Mesenchymal stem cell (in vitro differentiated cells and primary cell): ENCODE measurements around the gene ARL10.

Experiments used
- DNase-seq: peaks from one replicate; pipeline ENCODE4 v3.0.0-alpha.2; 2013
- H2AFZ ChIP-seq: one replicate; pipeline ENCODE4 v1.6.1; 2013; ENCODE audit warnings: low read depth, mild to moderate bottlenecking, control low read depth, inconsistent platforms, low read length, moderate library complexity
- H2AK5ac ChIP-seq: 2 replicates; pipeline ENCODE4 v1.6.1; 2013; ENCODE audit warnings: low read length, moderate library complexity, mild to moderate bottlenecking, inconsistent platforms; ENCODE audit not compliant: severe bottlenecking
- H2BK120ac ChIP-seq: one replicate; pipeline ENCODE4 v1.6.1; 2013; ENCODE audit warnings: low read depth, mild to moderate bottlenecking, inconsistent platforms, low read length, moderate library complexity
- H2BK12ac ChIP-seq, 2 experiments: one replicate each; pipeline ENCODE4 v1.6.1; 2013; ENCODE audit warnings: inconsistent platforms in 2 of 2, low read length in 2 of 2, mild to moderate bottlenecking in 2 of 2, moderate library complexity in 2 of 2, control low read depth in 1 of 2
- H2BK15ac ChIP-seq: one replicate; pipeline ENCODE4 v1.6.1; 2013; ENCODE audit warnings: mild to moderate bottlenecking, low read depth, inconsistent platforms; ENCODE audit not compliant: poor library complexity, severe bottlenecking
- H2BK5ac ChIP-seq: 2 replicates; pipeline ENCODE4 v1.6.1; 2013; ENCODE audit warnings: low read depth, mild to moderate bottlenecking, low read length, control low read depth, inconsistent platforms; ENCODE audit not compliant: poor library complexity, severe bottlenecking
- H3K14ac ChIP-seq, 2 experiments: one replicate each; pipeline ENCODE4 v1.6.1; 2013; ENCODE audit warnings: inconsistent platforms in 2 of 2, low read length in 2 of 2, control low read depth in 1 of 2, mild to moderate bottlenecking in 1 of 2, moderate library complexity in 1 of 2
- H3K18ac ChIP-seq, 2 experiments: one replicate each; pipeline ENCODE4 v1.6.1; 2013; ENCODE audit warnings: inconsistent platforms in 2 of 2, low read length in 2 of 2, control low read depth in 1 of 2, low read depth in 1 of 2, mild to moderate bottlenecking in 1 of 2
- H3K23ac ChIP-seq, 2 experiments: one replicate each; pipeline ENCODE4 v1.6.1; 2013; ENCODE audit warnings: inconsistent platforms in 2 of 2, low read length in 2 of 2, mild to moderate bottlenecking in 2 of 2, moderate library complexity in 2 of 2, control low read depth in 1 of 2
- H3K27ac ChIP-seq: 2 replicates; pipeline ENCODE4 v1.5.1; 2013; ENCODE audit warnings: mild to moderate bottlenecking, moderate library complexity, low read length, control low read depth, inconsistent platforms; ENCODE audit not compliant: poor library complexity, severe bottlenecking
- H3K27me3 ChIP-seq, 2 experiments: 2 replicates each; pipeline versions ENCODE4 v1.6.1 to v1.7.0; 2013; ENCODE audit warnings: low read length in 2 of 2, mild to moderate bottlenecking in 2 of 2, moderate library complexity in 2 of 2, control low read depth in 1 of 2, inconsistent platforms in 1 of 2; ENCODE audit not compliant: control insufficient read depth in 1 of 2, insufficient read depth in 1 of 2
- H3K36me3 ChIP-seq, 2 experiments: 2 replicates each; pipeline versions ENCODE4 v1.6.1 to v1.7.0; 2013; ENCODE audit warnings: low read length in 2 of 2, control low read depth in 1 of 2, inconsistent platforms in 1 of 2, low read depth in 1 of 2, mild to moderate bottlenecking in 1 of 2; ENCODE audit not compliant: insufficient read depth in 2 of 2, control insufficient read depth in 1 of 2
- H3K4ac ChIP-seq, 2 experiments: one replicate each; pipeline ENCODE4 v1.6.1; 2013; ENCODE audit warnings: inconsistent platforms in 2 of 2, low read length in 2 of 2, mild to moderate bottlenecking in 2 of 2, moderate library complexity in 2 of 2, control low read depth in 1 of 2, low read depth in 1 of 2
- H3K4me1 ChIP-seq: 2 replicates; pipeline ENCODE4 v1.6.1; 2013; ENCODE audit warnings: low read depth, low read length, control low read depth; ENCODE audit not compliant: control insufficient read depth, insufficient read depth
- H3K4me2 ChIP-seq: 2 replicates; pipeline ENCODE4 v1.6.1; 2013; ENCODE audit warnings: low read length, mild to moderate bottlenecking, inconsistent platforms; ENCODE audit not compliant: poor library complexity, severe bottlenecking
- H3K4me3 ChIP-seq, 2 experiments: 2 replicates each; pipeline versions ENCODE4 v1.5.1 to v1.7.0; 2013; ENCODE audit warnings: low read length in 2 of 2, mild to moderate bottlenecking in 2 of 2, control low read depth in 1 of 2, low read depth in 1 of 2; ENCODE audit not compliant: insufficient read depth in 1 of 2
- H3K79me1 ChIP-seq: replicated peaks from 2 replicates; pipeline ENCODE4 v1.6.1; 2013; ENCODE audit warnings: mild to moderate bottlenecking, control low read depth, low read length, inconsistent platforms; ENCODE audit not compliant: poor library complexity, severe bottlenecking
- H3K9ac ChIP-seq: 2 replicates; pipeline ENCODE4 v1.7.0; 2013; ENCODE audit warnings: mild to moderate bottlenecking, low read length, moderate library complexity
- H3K9me3 ChIP-seq: 2 replicates; pipeline ENCODE4 v1.7.0; 2013; ENCODE audit warnings: mild to moderate bottlenecking, low read length; ENCODE audit not compliant: control insufficient read depth
- H4K8ac ChIP-seq: one replicate; pipeline ENCODE4 v1.6.1; 2013; ENCODE audit warnings: inconsistent platforms, mild to moderate bottlenecking, low read length, moderate library complexity
- H4K91ac ChIP-seq: one replicate; pipeline ENCODE4 v1.6.1; 2013; ENCODE audit warnings: mild to moderate bottlenecking, low read length, inconsistent platforms
- WGBS: methylation state at CpG from one replicate; pipeline ENCODE4 v1.1.7; 2013; ENCODE audit warnings: mixed read lengths; 5-methylcytosine and 5-hydroxymethylcytosine counted together
- small RNA-seq: library from polyadenylated mRNA; stranded (forward); fragments of <200 nt; extraction: miRNeasy Mini kit (QIAGEN cat#:217004); gene quantifications from one replicate; pipeline ENCODE3, GENCODE V24; 2013; ENCODE audit warnings: low read depth

ARL10 gene

GRCh38 chr5:176427971-176428370 lies 62.7 kb downstream of the ARL10 start:
- Histone ChIP-seq H2BK120ac (no peak overlapping the region), H3K23ac (no peak overlapping the region), H3K4me3 (no peak overlapping the region), H3K27me3 (peaks cover 0 to 9% of the 10 kb centered on the region in 2 experiments), H3K9me3 (no peaks in the 10 kb centered on the region), H3K36me3 (no peaks in the 10 kb centered on the region), H2BK12ac (no peak overlapping the region), H3K14ac (no peak overlapping the region), H3K4me2 (no peak overlapping the region), H3K4me1 (peaks cover 3% of the 10 kb centered on the region), H2AK5ac (no peak overlapping the region), H3K4ac (no peak overlapping the region), H3K79me1 (no peaks in the 10 kb centered on the region), H4K8ac (no peak overlapping the region), H2AFZ (no peak overlapping the region), H2BK15ac (no peak overlapping the region), H3K27ac (no peak overlapping the region), H3K18ac (no peak overlapping the region), H2BK5ac (no peak overlapping the region), H4K91ac (no peak overlapping the region), H3K9ac (no peak overlapping the region)
- 84% methylated on average over 4 of the region's 4 CpGs for WGBS
- no peak for DNase-seq

- peak; percentile 45 for DNase-seq
- Histone ChIP-seq H2AK5ac (no peak overlapping the region), H3K4me2 (no peak overlapping the region), H2BK15ac (no peak overlapping the region), H3K18ac (no peak overlapping the region), H2BK120ac (no peak overlapping the region), H4K91ac (no peak overlapping the region), H3K9ac (no peak overlapping the region), H4K8ac (no peak overlapping the region), H3K4ac (no peak overlapping the region), H3K36me3 (no peaks in the 10 kb centered on the region), H2BK5ac (no peak overlapping the region), H3K14ac (no peak overlapping the region), H2AFZ (no peak overlapping the region), H3K27me3 (peaks cover 0 to 9% of the 10 kb centered on the region in 2 experiments), H3K27ac (no peak overlapping the region), H2BK12ac (no peak overlapping the region), H3K79me1 (no peaks in the 10 kb centered on the region), H3K4me1 (peaks cover 3% of the 10 kb centered on the region), H3K23ac (no peak overlapping the region), H3K9me3 (no peaks in the 10 kb centered on the region), H3K4me3 (no peak overlapping the region)
- WGBS, result 64% methylated on average over 4 of the region's 4 CpGs
These were observed 64.7 kb downstream of the ARL10 start for GRCh38 chr5:176429972-176430371.

Small RNA genes within 50 kb of the gene (small RNA-seq; reads per million reads assigned to genes)
- gene MIR1271, result 86.3 reads per million, percentile 92 among the genes with 10 or more reads in this experiment
